DOHH2 (cell line): ENCODE results near the gene SMAD2.

Experiments used
- CTCF ChIP-seq: fragments of 200-600 bp; sonication (generic); IDR thresholded peaks from one replicate; pipeline ENCODE4 v1.5.1; 2014; ENCODE audit warnings: antibody characterized with exemption, mild to moderate bottlenecking, low read depth, low read length; ENCODE audit not compliant: poor library complexity, severe bottlenecking
- EZH2phosphoT487 ChIP-seq: fragments of 200-600 bp; sonication (generic); IDR thresholded peaks from 2 replicates; pipeline ENCODE4 v1.6.1; 2017; ENCODE audit warnings: borderline replicate concordance, mild to moderate bottlenecking, antibody characterized with exemption, low read length, moderate library complexity, mixed read lengths

DNA sequence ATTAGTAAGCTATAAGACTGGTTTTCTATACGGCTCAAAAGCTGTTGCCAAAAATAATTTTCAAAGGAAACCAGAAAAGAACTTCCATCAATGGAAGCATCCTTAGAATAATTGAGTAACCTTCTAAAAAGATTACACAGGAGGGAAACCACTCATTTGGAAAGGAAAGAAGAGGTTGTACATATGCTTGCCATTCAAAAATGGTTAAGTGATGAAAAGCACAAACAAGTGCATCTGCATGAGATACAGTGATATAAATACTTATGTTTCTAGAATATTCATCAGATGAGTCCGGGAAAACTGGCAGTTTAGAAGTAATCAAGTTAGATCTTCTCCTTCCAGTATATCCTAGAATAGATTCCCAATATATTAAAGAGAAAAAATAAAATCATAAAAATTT lies 20.1 kb upstream of the SMAD2 start:
- TF ChIP-seq CTCF (no peak), EZH2phosphoT487 (no peak)
